Breast epithelium (tissue), 4 donors: ENCODE results near the gene ANO3. TPM values are rescaled to one million over a fixed set of nuclear protein-coding genes. Genes with fewer than 3 reads are reported as not detected.

ENCODE experiments used
- DNase-seq, 2 donors: peaks; one replicate each; pipeline ENCODE4 v3.0.0-alpha.2; 2019; ENCODE audit warnings: low spot score in 2 of 2
- H3K27ac ChIP-seq, 2 donors: fragments of 200-600 bp; sonication (generic) in 1 of 2; one replicate each; pipeline ENCODE4 v1.5.1; 2016 to 2019; ENCODE audit warnings: mild to moderate bottlenecking in 1 of 2
- H3K27me3 ChIP-seq, 2 donors: fragments of 200-600 bp; sonication (generic) in 1 of 2; one replicate each; pipeline versions ENCODE4 v1.5.1 to v1.6.0; 2017 to 2019; ENCODE audit warnings: control low read depth in 1 of 2, mild to moderate bottlenecking in 1 of 2
- H3K36me3 ChIP-seq: fragments of 200-600 bp; one replicate; pipeline ENCODE4 v1.5.1; 2019
- H3K4me1 ChIP-seq, 2 donors: fragments of 200-600 bp; sonication (generic); one replicate each; pipeline ENCODE4 v1.5.1; 2016 to 2019; ENCODE audit warnings: control low read depth in 1 of 2
- H3K4me3 ChIP-seq, 3 donors: fragments of 200-600 bp; sonication (generic); 1 replicate in 2 of 3; 2 replicates in 1 of 3; pipeline ENCODE4 v1.5.1; 2016 to 2019; ENCODE audit warnings: mild to moderate bottlenecking in 3 of 3, moderate library complexity in 2 of 3
- H3K9me3 ChIP-seq, 2 donors: fragments of 200-600 bp; sonication (generic) in 1 of 2; one replicate each; pipeline ENCODE4 v1.5.1; 2016 to 2019; ENCODE audit warnings: control low read depth in 1 of 2
- POLR2A ChIP-seq: fragments of 450-650 bp; IDR thresholded peaks from one replicate; pipeline ENCODE4 v1.6.1; 2016; ENCODE audit warnings: antibody characterized with exemption, mild to moderate bottlenecking, moderate library complexity
- POLR2AphosphoS5 ChIP-seq, 3 donors: sonication (generic); formaldehyde crosslinking; IDR thresholded peaks; one replicate each; pipeline ENCODE4 v1.6.1; 2017; ENCODE audit warnings: antibody characterized with exemption in 3 of 3
- intact Hi-C: fragments of 100-400 bp; cut with DNase I; formaldehyde crosslinking; loops from one replicate; pipeline ENCODE4 v1.15.1; 2023; ENCODE audit warnings: low total_unique reads
- total RNA-seq, 3 donors: library from RNA; depleted of rRNA; stranded (reverse); fragments of >200 nt; gene quantifications; one replicate each; pipeline ENCODE4 v1.1.0, GENCODE V29; 2016
- TF ChIP-seq, protein P1 (sequence below), 3 donors: fragments of 450-650 bp; IDR thresholded peaks; one replicate each; pipeline ENCODE4 v1.5.1; 2016 to 2017; ENCODE audit warnings: antibody characterized with exemption in 3 of 3, mild to moderate bottlenecking in 3 of 3, moderate library complexity in 3 of 3

Gene ANO3
- 1 to 10 TPM in 1 of 3 donors, under 1 TPM in 2; 0.29 to 9.0 (median 0.66) TPM for total RNA-seq

GRCh38 chr11:26331911-26332571, at the start of gene ANO3:
Gene ANO3 (plus strand): TSS chr11:26332130. CDS start chr11:26332276, 146 bp downstream.
- no peak for DNase-seq
- Histone ChIP-seq H3K4me1 (no peaks in the 10 kb centered on the region), H3K4me3 (peak within 1 kb of the TSS in 2 of 3 donors; percentile 20 to 48), H3K9me3 (no peaks in the 10 kb centered on the region), H3K27me3 (peaks cover 0 to 12% of the 10 kb centered on the region in 2 donors), H3K36me3 (no peaks in the 10 kb centered on the region), H3K27ac (no peak within 1 kb of the TSS)
- TF ChIP-seq POLR2AphosphoS5 (IDR thresholded peaks at IDR 0.05) (no peak), POLR2A (no peak)
- TF ChIP-seq, protein P1, sequence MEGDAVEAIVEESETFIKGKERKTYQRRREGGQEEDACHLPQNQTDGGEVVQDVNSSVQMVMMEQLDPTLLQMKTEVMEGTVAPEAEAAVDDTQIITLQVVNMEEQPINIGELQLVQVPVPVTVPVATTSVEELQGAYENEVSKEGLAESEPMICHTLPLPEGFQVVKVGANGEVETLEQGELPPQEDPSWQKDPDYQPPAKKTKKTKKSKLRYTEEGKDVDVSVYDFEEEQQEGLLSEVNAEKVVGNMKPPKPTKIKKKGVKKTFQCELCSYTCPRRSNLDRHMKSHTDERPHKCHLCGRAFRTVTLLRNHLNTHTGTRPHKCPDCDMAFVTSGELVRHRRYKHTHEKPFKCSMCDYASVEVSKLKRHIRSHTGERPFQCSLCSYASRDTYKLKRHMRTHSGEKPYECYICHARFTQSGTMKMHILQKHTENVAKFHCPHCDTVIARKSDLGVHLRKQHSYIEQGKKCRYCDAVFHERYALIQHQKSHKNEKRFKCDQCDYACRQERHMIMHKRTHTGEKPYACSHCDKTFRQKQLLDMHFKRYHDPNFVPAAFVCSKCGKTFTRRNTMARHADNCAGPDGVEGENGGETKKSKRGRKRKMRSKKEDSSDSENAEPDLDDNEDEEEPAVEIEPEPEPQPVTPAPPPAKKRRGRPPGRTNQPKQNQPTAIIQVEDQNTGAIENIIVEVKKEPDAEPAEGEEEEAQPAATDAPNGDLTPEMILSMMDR (IDR thresholded peaks at IDR 0.05) = no peak
- intact Hi-C loops = no loop called here

- intact Hi-C loops = no loop called here
- no peaks in the 10 kb centered on the region for H3K27me3 ChIP-seq
- no peaks in the 10 kb centered on the region for H3K4me1 ChIP-seq
- TF ChIP-seq POLR2AphosphoS5 (IDR thresholded peaks at IDR 0.05) (no peak), POLR2A (no peak)
- TF ChIP-seq, protein P1 (IDR thresholded peaks at IDR 0.05) = no peak
- DNase-seq = no peak
- H3K9me3 ChIP-seq = no peaks in the 10 kb centered on the region
- no peaks in the 10 kb centered on the region for H3K36me3 ChIP-seq
- H3K27ac ChIP-seq = no peak overlapping the region
- H3K4me3 ChIP-seq = no peak overlapping the region
Measured at GRCh38 chr11:26283852-26284408, 48.0 kb upstream of the ANO3 start.

DNA sequence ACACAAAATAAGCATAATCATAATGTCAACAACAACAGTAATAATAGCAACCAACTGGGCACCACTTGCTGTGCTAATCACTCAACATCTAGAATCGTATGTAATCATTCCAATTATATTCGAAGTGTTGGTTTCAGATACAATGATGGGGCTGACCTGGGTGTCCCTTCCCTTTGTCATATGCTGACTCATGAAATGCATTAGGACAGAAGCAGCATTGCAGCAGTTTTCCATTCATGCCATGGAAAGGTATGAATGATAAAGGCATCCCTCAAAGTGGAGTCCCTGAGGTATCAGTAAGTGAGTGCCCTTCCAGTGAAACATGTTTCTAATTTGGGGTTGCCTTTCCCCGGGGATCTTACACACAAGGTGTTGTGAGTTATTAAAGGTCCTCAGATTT, 46.3 kb upstream of the ANO3 start:
- intact Hi-C loops = no loop called here
- TF ChIP-seq POLR2AphosphoS5 (IDR thresholded peaks at IDR 0.05) = no peak
- TF ChIP-seq, protein P1 (IDR thresholded peaks at IDR 0.05) = no peak
- TF ChIP-seq POLR2A = no peak
- Histone ChIP-seq H3K9me3 (no peaks in the 10 kb centered on the region), H3K27me3 (no peaks in the 10 kb centered on the region), H3K4me3 (no peak overlapping the region), H3K4me1 (no peaks in the 10 kb centered on the region), H3K27ac (no peak overlapping the region), H3K36me3 (no peaks in the 10 kb centered on the region)
- DNase-seq = no peak

- Histone ChIP-seq H3K27me3 (no peaks in the 10 kb centered on the region), H3K4me3 (no peak overlapping the region), H3K9me3 (no peaks in the 10 kb centered on the region), H3K27ac (no peak overlapping the region), H3K36me3 (no peaks in the 10 kb centered on the region), H3K4me1 (no peaks in the 10 kb centered on the region)
- TF ChIP-seq POLR2A (no peak), POLR2AphosphoS5 (IDR thresholded peaks at IDR 0.05) (no peak)
- TF ChIP-seq, protein P1 (IDR thresholded peaks at IDR 0.05) = peak in 1 of 3 donors; percentile 11
- no peak for DNase-seq
- intact Hi-C loops = no loop called here
Measured at GRCh38 chr11:26286472-26287066, 45.4 kb upstream of the ANO3 start.

GRCh38 chr11:26287067-26287518, 44.8 kb upstream of the ANO3 start:
- H3K9me3 ChIP-seq = no peaks in the 10 kb centered on the region
- intact Hi-C loops = no loop called here
- H3K36me3 ChIP-seq = no peaks in the 10 kb centered on the region
- TF ChIP-seq POLR2A = no peak
- no peaks in the 10 kb centered on the region for H3K4me1 ChIP-seq
- H3K27ac ChIP-seq = no peak overlapping the region
- H3K27me3 ChIP-seq = no peaks in the 10 kb centered on the region
- no peak overlapping the region for H3K4me3 ChIP-seq
- no peak for DNase-seq
